Tibial artery (tissue), 4 donors: ENCODE results near the gene OXA1L.

ENCODE experiments used
- DNase-seq, 2 donors: peaks; one replicate each; pipeline ENCODE4 v3.0.0-alpha.2; 2019
- H3K27ac ChIP-seq, 2 donors: fragments of 200-600 bp; sonication (generic) in 1 of 2; 1 replicate in 1 of 2; 2 replicates in 1 of 2; pipeline ENCODE4 v1.5.1; 2018 to 2019; ENCODE audit warnings: mild to moderate bottlenecking in 1 of 2
- H3K27me3 ChIP-seq, 2 donors: fragments of 200-600 bp; sonication (generic) in 1 of 2; one replicate each; pipeline versions ENCODE4 v1.5.1 to v1.6.0; 2016 to 2019
- H3K36me3 ChIP-seq, 3 donors: fragments of 200-600 bp; sonication (generic) in 2 of 3; one replicate each; pipeline ENCODE4 v1.5.1; 2016 to 2019; ENCODE audit warnings: mild to moderate bottlenecking in 2 of 3
- H3K4me1 ChIP-seq, 4 donors: fragments of 200-600 bp; sonication (generic) in 2 of 4; 1 replicate in 3 of 4; 2 replicates in 1 of 4; pipeline ENCODE4 v1.5.1; 2016 to 2019
- H3K4me3 ChIP-seq, 2 donors: fragments of 200-600 bp; sonication (generic) in 1 of 2; 1 replicate in 1 of 2; 2 replicates in 1 of 2; pipeline ENCODE4 v1.5.1; 2018 to 2019; ENCODE audit warnings: mild to moderate bottlenecking in 2 of 2
- H3K9me3 ChIP-seq, 3 donors: fragments of 200-600 bp; sonication (generic) in 1 of 3; one replicate each; pipeline ENCODE4 v1.5.1; 2016 to 2019
- CTCF ChIP-seq, 2 experiments: fragments of 200-600 bp in 1 of 2; fragments of 450-650 bp in 1 of 2; IDR thresholded peaks; one replicate each; pipeline ENCODE4 v1.5.1; 2017 to 2019; ENCODE audit warnings: antibody characterized with exemption in 2 of 2, mild to moderate bottlenecking in 1 of 2, moderate library complexity in 1 of 2
- intact Hi-C: fragments of 100-400 bp; cut with DNase I; formaldehyde crosslinking; loops from one replicate; pipeline ENCODE4 v1.15.0; 2023; ENCODE audit warnings: low total_unique reads

Gene OXA1L

GRCh38 chr14:22813145-22813544 lies 46.7 kb downstream of the OXA1L start:
- H3K36me3 ChIP-seq, result no peaks in the 10 kb centered on the region
- H3K9me3 ChIP-seq, result no peaks in the 10 kb centered on the region
- H3K4me3 ChIP-seq, result no peak overlapping the region
- DNase-seq, result no peak
- TF ChIP-seq CTCF (IDR thresholded peaks at IDR 0.05), result no peak
- H3K27me3 ChIP-seq, result no peaks in the 10 kb centered on the region
- intact Hi-C loops, result no loop called here
- peaks cover 0 to 14% (median 4%) of the 10 kb centered on the region in 4 donors for H3K4me1 ChIP-seq
- H3K27ac ChIP-seq, result no peak overlapping the region

GRCh38 chr14:22814373-22814772 lies 47.9 kb downstream of the OXA1L start:
- intact Hi-C loops, result no loop called here
- H3K36me3 ChIP-seq, result no peaks in the 10 kb centered on the region
- H3K27ac ChIP-seq, result no peak overlapping the region
- peaks cover 0 to 26% (median 13%) of the 10 kb centered on the region in 4 donors for H3K4me1 ChIP-seq
- H3K9me3 ChIP-seq, result no peaks in the 10 kb centered on the region
- DNase-seq, result no peak
- no peak for TF ChIP-seq CTCF (IDR thresholded peaks at IDR 0.05)
- no peaks in the 10 kb centered on the region for H3K27me3 ChIP-seq
- peak overlapping the region in 1 of 2 donors; percentile 3 for H3K4me3 ChIP-seq

- Histone ChIP-seq H3K36me3 (no peaks in the 10 kb centered on the region), H3K4me1 (peaks cover 0 to 33% (median 18%) of the 10 kb centered on the region in 4 donors), H3K9me3 (no peaks in the 10 kb centered on the region), H3K4me3 (peak within 1 kb of the TSS in 1 of 2 donors; percentile 3), H3K27ac (peak within 1 kb of the TSS in 1 of 2 donors; percentile 78), H3K27me3 (no peaks in the 10 kb centered on the region)
- no peak for DNase-seq
- intact Hi-C loops, result no loop called here
- TF ChIP-seq CTCF (IDR thresholded peaks at IDR 0.05), result no peak
Observed at GRCh38 chr14:22814941-22815713, 48.6 kb downstream of the OXA1L start, which contains the start of gene SLC7A7. Gene SLC7A7, minus strand, starts transcription at chr14:22815435. Its CDS starts 2,037 bp downstream, at chr14:22813398.

GRCh38 chr14:22819151-22819988 lies 52.9 kb downstream of the OXA1L start:
- Histone ChIP-seq H3K4me3 (peak overlapping the region; percentile 33 to 37), H3K27me3 (no peaks in the 10 kb centered on the region), H3K4me1 (peaks cover 0 to 52% (median 33%) of the 10 kb centered on the region in 4 donors), H3K27ac (peak overlapping the region; percentile 64 to 78), H3K36me3 (no peaks in the 10 kb centered on the region), H3K9me3 (no peaks in the 10 kb centered on the region)
- TF ChIP-seq CTCF (IDR thresholded peaks at IDR 0.05), result no peak
- intact Hi-C loops, result loop anchor here (1.0 kb wide), 1 partner anchor 34 kb away; no protein-coding TSS in a partner anchor
- DNase-seq, result peak; percentile 74 to 85

- DNase-seq, result no peak
- Histone ChIP-seq H3K4me1 (peaks cover 0 to 52% (median 33%) of the 10 kb centered on the region in 4 donors), H3K4me3 (no peak overlapping the region), H3K27me3 (no peaks in the 10 kb centered on the region), H3K36me3 (no peaks in the 10 kb centered on the region), H3K27ac (peak overlapping the region in 1 of 2 donors; percentile 78), H3K9me3 (no peaks in the 10 kb centered on the region)
- TF ChIP-seq CTCF (IDR thresholded peaks at IDR 0.05), result no peak
- intact Hi-C loops, result loop anchor here (10.0 kb wide), 1 partner anchor 256 kb away; no protein-coding TSS in a partner anchor
Observed at GRCh38 chr14:22820731-22821130, 54.2 kb downstream of the OXA1L start.
